PC-9 (cell line): Measurements from ENCODE around the gene TTLL5. TPM values are rescaled to one million over a fixed set of nuclear protein-coding genes. Genes with fewer than 3 reads are reported as not detected.

ENCODE experiments used
- BruUV-seq: library from RNA; stranded (reverse); fragments of 400-500 nt; replicated peaks from 2 replicates; lab custom pipeline; 2021; lab: Mats Ljungman, UMichigan
- CTCF ChIA-PET: fragments of 300-600 bp; sonication (Branson Sonifier 250); formaldehyde crosslinking; loops from one replicate; lab custom pipeline; 2022; ENCODE audit warnings: antibody characterized with exemption; lab: Charles Lee
- POLR2A ChIA-PET: fragments of 300-600 bp; sonication (Branson Sonifier 250); formaldehyde crosslinking; loops from one replicate; lab custom pipeline; 2022; ENCODE audit warnings: antibody characterized with exemption; ENCODE audit not compliant: unreplicated experiment; lab: Charles Lee
- DNase-seq, 2 experiments: peaks; one replicate each; pipeline versions ENCODE4 v3.0.0 to v3.0.0-alpha.2; 2015 to 2022; ENCODE audit warnings: mixed read lengths in 1 of 2
- H2AFZ ChIP-seq: fragments of 200-600 bp; sonication (generic); 2 replicates; pipeline ENCODE4 v1.8.1; 2017; ENCODE audit warnings: antibody characterized with exemption
- H3F3A ChIP-seq: fragments of 200-600 bp; sonication (generic); 2 replicates; pipeline ENCODE4 v1.8.1; 2017; ENCODE audit warnings: antibody characterized with exemption, mild to moderate bottlenecking, low read depth; ENCODE audit not compliant: insufficient read depth
- H3K27ac ChIP-seq: fragments of 200-600 bp; sonication (generic); 2 replicates; pipeline ENCODE4 v1.6.1; 2016; ENCODE audit warnings: mixed run types
- H3K27me3 ChIP-seq: fragments of 200-600 bp; sonication (generic); 2 replicates; pipeline ENCODE4 v1.6.1; 2016; ENCODE audit warnings: low read depth, mixed run types; ENCODE audit not compliant: insufficient read depth
- H3K36me3 ChIP-seq: fragments of 200-600 bp; sonication (generic); 2 replicates; pipeline ENCODE4 v1.6.1; 2016; ENCODE audit warnings: low read depth, mixed run types
- H3K4me1 ChIP-seq: fragments of 200-600 bp; sonication (generic); replicated peaks from 2 replicates; pipeline ENCODE4 v1.6.1; 2016; ENCODE audit warnings: mixed run types; ENCODE audit not compliant: insufficient read depth
- H3K4me2 ChIP-seq: fragments of 200-600 bp; sonication (generic); 2 replicates; pipeline ENCODE4 v1.6.1; 2017; ENCODE audit warnings: mixed run types
- H3K4me3 ChIP-seq: fragments of 200-600 bp; sonication (generic); 2 replicates; pipeline ENCODE4 v1.6.1; 2016; ENCODE audit warnings: mixed run types
- H3K79me2 ChIP-seq: fragments of 200-600 bp; sonication (generic); 2 replicates; pipeline ENCODE4 v1.6.1; 2017; ENCODE audit warnings: low read depth, mixed run types
- H3K9me2 ChIP-seq: fragments of 200-600 bp; sonication (generic); 2 replicates; pipeline ENCODE4 v1.8.1; 2017; ENCODE audit warnings: mild to moderate bottlenecking; ENCODE audit not compliant: insufficient read depth
- H3K9me3 ChIP-seq: fragments of 200-600 bp; sonication (generic); 2 replicates; pipeline ENCODE4 v1.8.1; 2016; ENCODE audit warnings: low read depth; ENCODE audit not compliant: insufficient read depth
- H4K20me1 ChIP-seq: fragments of 200-600 bp; sonication (generic); 2 replicates; pipeline ENCODE4 v1.8.1; 2017; ENCODE audit not compliant: insufficient read depth
- CTCF ChIP-seq: fragments of 200-600 bp; sonication (generic); conservative IDR thresholded peaks from 2 replicates; pipeline ENCODE4 v1.6.1; 2017; ENCODE audit warnings: mixed run types, antibody characterized with exemption, mild to moderate bottlenecking, moderate library complexity
- EZH2 ChIP-seq: fragments of 200-600 bp; sonication (generic); IDR thresholded peaks from 2 replicates; pipeline ENCODE4 v1.8.0; 2017; ENCODE audit warnings: antibody characterized with exemption, low read depth
- intact Hi-C: fragments of 100-400 bp; cut with micrococcal nuclease; formaldehyde crosslinking; loops from one replicate; pipeline ENCODE4 v1.10.0; 2022; ENCODE audit not compliant: unreplicated experiment
- total RNA-seq: library from RNA; stranded (reverse); gene quantifications from 2 replicates; pipeline ENCODE4 v1.2.3, GENCODE V29; 2021

TTLL5 gene
- total RNA-seq, 1 experiment from 2014 or later = 75.3 TPM

- Histone ChIP-seq H3F3A (no peaks in the 10 kb centered on the region; the same call in 1 of the 2 replicates), H3K27ac (no peak overlapping the region), H3K36me3 (peaks cover 7% of the 10 kb centered on the region; the same call in 1 of the 2 replicates), H3K9me2 (no peaks in the 10 kb centered on the region), H3K4me2 (peak overlapping the region; percentile 85), H3K9me3 (no peaks in the 10 kb centered on the region), H3K79me2 (peaks cover 17% of the 10 kb centered on the region), H4K20me1 (no peaks in the 10 kb centered on the region), H2AFZ (peak overlapping the region; percentile 90), H3K4me3 (peak overlapping the region; percentile 77), H3K27me3 (no peaks in the 10 kb centered on the region), H3K4me1 (peaks cover 22% of the 10 kb centered on the region)
- TF ChIP-seq EZH2 (no peak), CTCF (no peak)
- intact Hi-C loops = loop anchor here (5.0 kb wide), 2 partner anchors 401 to 661 kb away; no protein-coding TSS in a partner anchor
- no TSS peak for BruUV-seq
- POLR2A ChIA-PET = interaction anchor here (0.7 kb wide), 1 partner anchor 58 kb away, joined by 4 read pairs; no protein-coding TSS in a partner anchor
- CTCF ChIA-PET = interaction anchor here (0.6 to 0.7 kb wide), 6 partner anchors 54 to 791 kb away, joined by 3 to 9 read pairs (median 4); no protein-coding TSS in a partner anchor
- DNase-seq = no peak
These were observed 325.4 kb downstream of the TTLL5 start for GRCh38 chr14:75986439-75986765.

DNA sequence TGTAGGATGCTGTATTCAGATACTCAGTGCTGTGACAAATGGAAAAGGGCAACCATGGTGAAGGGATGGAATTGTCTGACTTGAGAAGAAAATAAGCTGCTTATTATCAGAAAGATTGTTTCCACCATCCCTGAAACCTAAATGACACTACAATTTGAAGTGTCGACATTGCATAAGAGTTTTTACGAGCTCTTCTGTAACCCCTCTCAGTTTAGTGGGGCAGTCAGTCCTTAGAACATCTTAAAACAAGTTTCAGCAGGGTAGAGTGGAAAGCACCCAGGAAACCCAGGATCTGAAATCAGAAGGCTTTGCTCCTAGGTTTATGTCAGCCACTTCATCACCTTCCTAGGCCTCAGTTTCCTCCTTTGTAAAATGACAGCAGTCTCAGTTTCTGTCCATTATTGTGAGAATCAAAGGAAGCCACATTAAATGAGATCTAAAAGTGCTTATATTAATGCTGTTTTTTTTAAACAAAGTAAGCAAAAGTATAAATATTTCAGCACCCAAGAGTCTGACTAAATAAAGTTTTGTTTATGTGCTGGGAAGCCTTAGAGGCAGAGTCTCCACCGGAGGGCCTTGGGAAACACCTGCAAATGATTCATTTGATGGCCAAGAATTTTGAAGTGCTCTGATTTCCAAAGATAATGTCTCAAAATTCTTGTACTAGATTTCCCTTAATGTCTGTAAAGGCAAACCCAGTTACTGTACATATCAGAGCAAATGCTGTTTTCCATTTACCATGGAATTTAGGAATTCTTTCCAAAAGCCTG, 326.3 kb downstream of the TTLL5 start:
- Histone ChIP-seq H3K36me3 (peaks cover 7% of the 10 kb centered on the region; the same call in 1 of the 2 replicates), H4K20me1 (no peaks in the 10 kb centered on the region), H3K4me3 (no peak overlapping the region), H3F3A (no peaks in the 10 kb centered on the region; the same call in 1 of the 2 replicates), H3K79me2 (peaks cover 17% of the 10 kb centered on the region), H3K4me2 (peak overlapping the region; percentile 85), H3K4me1 (peaks cover 18% of the 10 kb centered on the region), H3K9me2 (no peaks in the 10 kb centered on the region), H3K27ac (no peak overlapping the region), H3K27me3 (no peaks in the 10 kb centered on the region), H2AFZ (no peak overlapping the region), H3K9me3 (no peaks in the 10 kb centered on the region)
- POLR2A ChIA-PET = no interaction called here
- no peak for DNase-seq
- CTCF ChIA-PET = no interaction called here
- no peak for TF ChIP-seq EZH2
- TF ChIP-seq CTCF = no peak
- no TSS peak for BruUV-seq
- intact Hi-C loops = loop anchor here (5.0 kb wide), 2 partner anchors 400 to 660 kb away; no protein-coding TSS in a partner anchor

DNA sequence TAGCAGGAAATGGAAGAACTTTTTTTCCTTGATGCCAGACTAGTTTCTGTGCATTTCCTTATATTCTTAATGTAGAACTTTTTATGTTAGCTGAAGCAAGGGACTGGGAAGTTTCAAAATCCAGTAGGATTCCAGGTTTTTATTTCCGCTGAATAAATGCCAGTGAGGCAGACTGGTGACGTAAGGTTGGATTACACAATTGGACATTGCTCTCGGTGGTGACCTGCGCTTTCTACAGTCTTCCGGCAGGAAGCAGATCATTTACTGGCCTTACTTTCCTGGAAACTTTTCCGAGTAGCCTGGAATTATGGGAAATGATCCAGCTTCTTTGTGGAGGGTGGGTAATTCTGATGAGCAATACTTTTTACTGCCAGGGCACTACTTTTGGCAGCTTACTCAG, 328.1 kb downstream of the TTLL5 start:
- Histone ChIP-seq H3K27ac (no peak overlapping the region), H3K27me3 (no peaks in the 10 kb centered on the region), H3K9me2 (no peaks in the 10 kb centered on the region), H3K79me2 (peaks cover 17% of the 10 kb centered on the region), H3K4me1 (peaks cover 18% of the 10 kb centered on the region), H3K36me3 (peaks cover 8% of the 10 kb centered on the region; the same call in 1 of the 2 replicates), H4K20me1 (no peaks in the 10 kb centered on the region), H3F3A (no peaks in the 10 kb centered on the region; the same call in 1 of the 2 replicates), H2AFZ (no peak overlapping the region), H3K4me3 (no peak overlapping the region), H3K4me2 (no peak overlapping the region), H3K9me3 (no peaks in the 10 kb centered on the region)
- intact Hi-C loops = loop anchor here (5.0 kb wide), 2 partner anchors 398 to 658 kb away; no protein-coding TSS in a partner anchor
- POLR2A ChIA-PET = no interaction called here
- BruUV-seq = no TSS peak
- DNase-seq = no peak
- CTCF ChIA-PET = interaction anchor here (0.6 kb wide), 1 partner anchor 133 kb away, joined by 3 read pairs; no protein-coding TSS in a partner anchor
- no peak for TF ChIP-seq EZH2
- no peak for TF ChIP-seq CTCF
